Hematopoietic multipotent progenitor cell treated with erythropoietin and hydrocortisone succinate and interleukin-3 and kit ligand, for 4 days (in vitro differentiated cells): ENCODE measurements around the gene BTN3A1.
"Not testable (repeated sequence)": the region's sequence is repeated elsewhere in the genome, so short reads cannot be mapped to it uniquely, and the experiment has no call there.

Experiments used
- DNase-seq: peaks from one replicate; pipeline ENCODE4 v3.0.0-alpha.2; 2015

The BTN3A1 gene

DNA sequence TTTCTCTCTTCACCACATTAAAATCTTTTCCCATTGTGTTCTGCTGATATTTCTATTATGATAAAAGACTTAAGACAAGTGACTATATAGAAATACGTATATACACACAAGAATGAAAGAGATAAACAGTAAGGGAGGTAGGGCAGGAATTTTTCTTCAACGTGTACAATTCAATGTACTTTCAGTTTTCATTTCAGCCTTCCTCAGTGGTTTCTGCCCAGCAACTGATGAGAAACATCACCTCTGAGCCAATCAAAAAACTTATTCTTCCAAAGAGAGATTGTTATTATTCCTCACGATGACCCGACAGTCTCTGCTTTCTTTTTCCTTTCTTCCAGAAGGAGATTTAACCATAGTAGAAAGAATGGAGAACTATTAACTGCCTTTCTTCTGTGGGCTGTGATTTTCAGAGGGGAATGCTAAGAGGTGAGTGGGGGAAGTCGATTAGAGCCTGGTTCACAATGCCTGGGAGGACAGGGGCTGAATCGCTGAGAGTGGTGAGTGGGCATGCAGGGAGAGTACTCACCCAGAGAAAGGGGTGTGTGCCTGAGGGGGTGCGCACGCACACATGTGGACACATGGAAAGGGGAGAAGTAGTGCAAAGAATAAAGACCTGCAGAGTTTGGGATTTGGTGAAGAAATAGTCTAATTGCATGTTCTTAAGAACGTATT lies at the start of gene BTN3A1:
Gene BTN3A1, plus strand, starts transcription at position 289 of the 672 bp plus-strand sequence. CDS start 3,289 bp downstream, outside the sequence.
- peak; percentile 91 for DNase-seq

DNA sequence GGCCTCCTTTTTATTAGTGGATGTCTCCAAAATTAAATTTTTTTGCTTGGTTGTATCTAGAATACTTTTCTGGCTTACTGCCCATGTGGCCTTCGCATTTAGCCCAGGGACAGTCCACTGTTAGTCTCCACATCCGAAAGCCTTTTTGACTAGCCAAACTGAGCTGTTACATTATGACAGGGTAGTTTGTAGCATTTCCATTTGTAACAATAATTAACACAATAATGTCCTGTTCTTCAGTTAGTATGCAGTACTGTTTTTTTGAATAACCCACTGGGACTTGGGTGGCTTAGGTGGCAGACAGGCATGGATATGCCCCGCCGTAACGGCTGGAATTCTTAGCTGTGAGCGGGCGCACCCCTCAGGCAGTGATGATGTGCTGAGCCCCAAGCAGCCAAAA lies 49.8 kb upstream of the BTN3A1 start:
- DNase-seq: no peak

DNA sequence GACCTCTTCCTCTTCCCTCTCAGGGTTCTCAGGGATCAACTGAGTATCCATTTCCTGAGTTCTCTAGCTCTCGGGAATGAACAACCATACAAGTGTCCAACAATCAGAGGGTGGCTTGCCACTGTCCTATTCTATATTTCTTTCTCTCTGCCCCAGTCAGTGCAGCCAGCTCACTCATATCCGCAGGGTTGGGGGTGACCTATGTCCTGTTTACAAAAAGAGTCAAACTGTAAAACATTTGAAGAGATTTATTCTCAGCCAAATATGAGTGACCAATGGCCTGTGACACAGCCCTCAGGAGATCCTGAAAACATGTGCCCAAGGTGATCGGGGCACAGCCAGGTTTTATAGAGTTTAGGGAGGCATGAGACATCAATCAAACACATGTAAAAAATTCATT lies 47.9 kb upstream of the BTN3A1 start:
- no peak for DNase-seq

DNA sequence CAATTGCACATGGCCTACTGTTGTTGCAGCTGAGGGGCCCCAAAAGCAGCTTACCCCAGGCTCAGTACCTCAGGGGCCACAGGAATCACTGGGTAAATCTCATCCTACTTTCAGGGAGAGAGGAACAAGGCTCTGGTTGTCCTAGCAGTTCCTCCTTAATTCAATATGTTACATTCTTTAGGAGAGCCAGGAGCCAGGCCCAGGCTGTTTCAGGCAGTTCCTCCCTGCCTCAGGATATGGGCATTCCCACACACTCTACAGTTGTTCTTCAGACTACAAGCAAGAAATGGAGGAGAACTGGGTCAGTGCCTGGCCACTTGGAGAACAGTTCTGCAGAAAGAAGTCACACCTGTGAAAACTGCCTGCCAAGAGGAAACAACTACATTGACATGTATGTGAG lies 46.7 kb upstream of the BTN3A1 start:
- no peak for DNase-seq

DNA sequence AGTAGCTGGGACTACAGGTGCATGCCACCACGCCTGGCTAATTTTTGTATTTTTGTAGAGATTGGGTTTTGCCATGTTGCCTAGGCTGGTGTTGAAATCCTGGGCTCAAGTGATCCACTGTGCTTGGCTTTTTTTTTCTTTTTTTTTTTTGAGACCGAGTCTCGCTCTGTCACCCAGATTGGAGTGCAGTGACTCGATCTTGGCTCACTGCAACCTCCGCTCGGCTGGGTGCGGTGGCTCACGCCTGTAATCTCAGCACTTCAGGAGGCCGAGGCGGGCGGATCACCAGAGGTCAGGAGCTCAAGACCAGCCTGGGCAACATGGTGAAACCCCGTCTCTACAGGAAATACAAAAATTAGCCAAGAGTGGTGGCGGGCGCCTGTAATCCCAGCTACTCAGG lies 44.5 kb upstream of the BTN3A1 start:
- DNase-seq: not testable (repeated sequence)

DNA sequence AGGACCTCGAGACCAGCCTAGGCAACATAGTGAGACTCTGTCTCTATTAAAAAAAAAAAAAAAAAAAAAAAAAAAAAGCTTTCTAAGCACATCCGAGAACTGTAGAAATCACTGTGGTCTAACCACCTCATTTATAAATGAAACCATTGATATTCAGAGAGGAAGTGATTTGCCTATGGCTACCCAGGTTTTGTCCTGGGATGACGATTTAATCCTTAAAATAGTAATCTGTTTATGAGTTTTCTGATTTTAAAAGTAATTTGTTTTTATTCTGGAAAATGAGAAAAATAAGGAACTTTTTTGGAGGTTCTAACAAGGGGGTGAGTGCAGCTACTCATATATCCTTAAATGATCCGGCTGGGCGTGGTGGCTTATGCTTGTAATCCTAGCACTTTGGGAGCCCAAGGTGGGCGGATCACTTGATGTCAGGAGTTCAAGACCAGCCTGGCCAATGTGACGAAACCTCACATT lies 43.5 kb upstream of the BTN3A1 start:
- no peak for DNase-seq

DNA sequence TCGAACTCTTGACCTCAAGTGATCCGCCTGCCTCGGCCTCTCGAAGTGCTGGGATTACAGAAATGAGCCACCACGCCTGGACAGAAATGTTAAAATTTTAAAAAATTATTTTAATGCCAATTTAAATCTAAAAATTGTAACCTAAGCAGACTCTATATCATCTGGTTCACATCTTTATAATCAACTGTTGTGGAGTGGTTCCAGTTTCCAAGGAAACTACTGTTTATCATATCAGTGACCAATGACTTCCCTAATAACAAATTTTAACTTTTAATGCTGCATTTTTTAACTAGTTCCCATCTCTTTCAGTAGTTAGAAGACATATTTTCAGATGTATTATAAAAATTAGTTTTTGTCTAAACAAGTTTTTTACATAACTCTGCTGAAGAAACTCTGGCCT lies 42.3 kb upstream of the BTN3A1 start:
- no peak for DNase-seq

DNA sequence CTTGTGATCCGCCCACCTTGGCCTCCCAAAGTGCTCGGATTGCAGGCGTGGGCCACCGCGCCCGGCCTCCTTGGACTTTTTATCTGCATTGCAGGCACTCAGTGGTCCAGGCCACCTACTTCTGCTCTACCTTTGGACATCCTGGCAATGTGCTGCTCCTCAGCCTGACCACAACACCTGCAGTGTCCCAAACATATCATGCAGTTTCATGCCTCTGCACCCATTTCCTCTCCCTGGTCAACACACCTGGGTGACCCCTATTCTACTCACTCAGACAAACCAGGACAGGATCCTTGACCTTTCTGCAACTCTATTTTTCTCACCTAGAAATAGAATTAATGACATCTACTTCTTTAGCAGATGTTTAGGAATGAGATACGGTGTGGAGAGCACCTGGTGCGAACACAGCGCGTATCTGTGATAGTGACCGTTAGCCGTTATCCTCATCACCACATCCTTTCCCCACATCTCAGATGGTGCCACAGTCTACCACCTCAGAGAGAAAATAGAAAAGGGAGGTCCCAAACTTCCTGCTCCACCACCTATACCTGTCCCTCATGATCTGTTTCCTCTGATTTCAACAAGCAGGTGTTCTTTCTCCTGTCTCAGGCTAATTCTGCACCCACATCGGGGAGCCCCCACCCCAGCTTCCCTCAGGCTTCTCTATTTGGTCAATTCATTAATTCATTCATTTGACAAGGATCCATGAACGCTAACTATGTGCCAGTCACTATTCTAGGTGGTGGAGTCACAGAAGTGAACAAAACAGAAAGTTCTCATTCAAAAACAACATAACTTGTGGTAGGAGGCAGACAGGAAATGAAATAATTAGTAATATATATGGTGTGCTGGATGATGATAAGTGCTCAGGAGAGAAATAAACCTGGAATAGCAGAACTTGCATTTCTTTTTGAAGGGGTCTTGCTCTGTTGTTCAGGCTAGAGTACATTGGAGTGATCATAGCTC lies 41.3 kb upstream of the BTN3A1 start:
- DNase-seq: no peak

DNA sequence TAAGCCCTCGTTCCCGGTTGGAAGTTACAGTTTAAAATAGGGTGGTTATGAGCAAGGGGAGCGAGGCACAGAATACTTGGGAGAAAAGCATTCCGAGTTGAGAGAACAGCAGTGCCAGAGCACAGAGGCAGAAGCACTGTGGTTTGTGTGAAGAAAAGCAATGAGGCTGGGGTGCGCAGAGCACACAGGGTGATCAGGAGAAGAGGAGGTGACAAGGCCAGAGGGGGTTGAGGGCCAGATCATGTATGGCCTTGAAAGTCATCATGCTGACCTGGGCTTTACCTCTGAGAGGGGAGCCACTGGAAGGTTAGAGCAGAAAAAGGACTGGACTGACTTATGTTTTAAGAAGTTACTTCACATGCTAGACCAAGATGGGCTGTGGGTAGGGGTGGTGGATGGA lies 40.5 kb upstream of the BTN3A1 start:
- DNase-seq: no peak

DNA sequence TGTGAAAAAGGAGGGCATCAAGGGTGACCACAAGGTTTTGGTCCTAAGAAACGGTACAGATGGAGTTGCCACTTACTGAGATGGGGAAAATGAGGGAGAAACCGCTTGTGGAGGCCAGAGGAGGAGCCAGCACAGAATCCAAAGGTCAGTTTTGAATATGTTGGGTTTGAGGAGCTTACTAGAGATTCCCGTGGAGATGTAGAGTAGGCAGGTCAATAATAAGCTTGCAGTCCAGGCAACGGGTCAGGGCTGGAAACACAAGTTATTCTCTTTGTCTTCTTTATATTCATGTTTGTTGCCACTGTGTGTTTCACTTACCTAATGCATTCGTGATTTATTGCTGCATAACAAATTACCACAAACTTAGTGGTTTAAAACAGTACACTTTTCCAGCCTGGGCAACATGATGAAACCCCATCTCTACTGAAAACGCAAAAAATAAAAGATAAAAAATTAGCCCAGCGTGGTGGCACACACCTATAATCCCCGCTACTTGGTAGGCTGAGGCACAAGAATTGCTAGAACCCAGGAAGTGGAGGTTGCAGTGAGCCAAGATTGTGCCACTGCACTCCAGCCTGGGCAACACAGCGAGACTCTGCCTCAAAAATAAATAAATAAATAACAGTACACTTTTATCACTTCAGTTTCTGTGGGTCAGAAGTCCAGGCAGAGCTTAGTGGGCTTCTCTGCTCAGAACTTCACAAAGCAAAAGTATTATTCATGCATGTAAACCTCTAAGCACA lies 39.8 kb upstream of the BTN3A1 start:
- DNase-seq: no peak

DNA sequence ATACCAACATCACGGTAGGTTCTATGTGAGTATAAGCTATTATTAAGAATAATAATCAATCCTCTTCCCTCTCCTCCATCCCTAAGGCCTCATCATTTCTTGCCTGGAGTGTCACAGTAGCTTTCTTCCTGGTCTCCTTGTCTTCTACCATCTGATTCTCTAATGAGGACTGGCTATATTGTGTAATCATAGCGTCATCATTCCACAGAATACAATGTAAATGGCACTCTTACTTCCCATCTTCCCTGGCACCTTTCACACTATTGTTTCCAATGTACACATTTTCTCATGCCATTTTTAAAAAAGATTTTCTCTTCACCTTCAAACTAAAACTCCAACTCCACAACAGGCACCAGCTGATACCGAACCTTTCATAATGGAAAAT lies 39.2 kb upstream of the BTN3A1 start:
- DNase-seq: no peak

DNA sequence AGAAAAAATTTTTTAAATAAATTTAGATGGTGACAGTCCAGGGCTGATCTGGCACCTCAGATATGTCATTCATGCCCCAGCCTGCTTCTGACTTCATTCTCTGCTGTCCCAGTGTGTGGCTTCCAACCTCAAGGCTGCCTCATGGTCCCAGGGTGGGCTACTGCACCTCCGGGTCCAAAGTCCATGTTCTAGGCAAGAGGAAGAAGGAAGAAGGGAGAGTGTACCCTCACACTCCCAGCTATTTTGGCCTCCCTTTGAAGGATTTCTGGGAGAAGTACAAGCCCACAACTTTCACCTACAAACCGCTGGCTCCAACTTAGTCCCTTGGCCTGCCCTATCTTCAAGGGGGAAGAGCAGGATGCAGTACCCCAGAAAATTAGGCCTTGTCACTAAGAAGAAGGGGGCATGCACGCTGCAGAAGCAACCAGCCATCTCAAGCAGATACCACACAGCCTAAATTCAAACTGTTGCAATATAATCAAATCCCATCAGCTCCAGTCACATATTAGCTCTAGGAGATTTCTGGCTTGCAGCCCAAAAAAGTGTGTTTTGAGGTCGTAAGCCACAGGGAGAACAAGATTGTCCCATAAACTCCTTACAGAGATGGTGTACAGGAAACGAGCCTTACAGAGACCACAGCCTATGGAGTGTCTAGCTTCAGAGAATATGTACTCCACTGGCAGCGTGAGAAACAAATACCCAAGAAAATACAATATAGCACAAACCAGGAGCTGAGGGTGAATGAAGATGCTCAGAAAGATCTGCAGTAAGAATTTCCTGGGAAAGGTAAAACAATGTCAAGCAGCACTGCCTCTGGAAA lies 38.0 kb upstream of the BTN3A1 start:
- peak; percentile 48 for DNase-seq

DNA sequence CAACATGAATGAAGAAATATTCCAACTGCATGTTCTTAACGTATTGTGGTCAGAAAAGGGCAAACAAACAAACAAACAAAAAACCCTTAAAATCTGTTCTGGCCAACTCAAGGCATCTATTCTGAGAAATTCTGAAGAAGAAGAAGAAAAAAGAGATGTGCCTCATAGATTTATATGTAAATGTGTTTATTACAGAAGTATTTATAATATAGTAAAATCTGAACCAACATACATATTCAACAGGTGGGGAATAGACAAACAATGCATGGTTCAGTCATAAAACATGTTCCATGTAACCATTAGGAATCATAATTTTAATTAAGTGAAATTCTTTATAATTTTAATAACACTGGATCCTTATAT lies 36.5 kb upstream of the BTN3A1 start:
- no peak for DNase-seq

DNA sequence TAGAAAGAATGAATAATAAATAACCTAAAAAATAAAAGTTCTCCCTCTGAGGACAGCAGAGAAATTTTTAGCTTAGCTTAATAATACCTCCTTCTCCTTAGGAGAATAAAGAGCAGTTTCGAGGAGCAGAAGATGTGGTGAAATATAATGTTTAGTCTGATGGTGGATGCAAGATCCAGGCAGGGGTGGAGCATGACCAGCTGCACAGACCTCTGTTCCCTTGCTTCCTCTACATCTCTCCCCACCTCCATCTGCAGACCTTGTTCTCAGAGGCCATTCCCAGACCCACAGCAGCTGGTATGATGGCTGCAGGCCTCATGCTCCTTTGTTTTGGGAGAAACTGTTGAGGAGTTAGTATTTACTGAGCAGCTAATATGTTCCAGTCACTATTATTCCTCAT lies 35.6 kb upstream of the BTN3A1 start:
- peak; percentile 60 for DNase-seq

DNA sequence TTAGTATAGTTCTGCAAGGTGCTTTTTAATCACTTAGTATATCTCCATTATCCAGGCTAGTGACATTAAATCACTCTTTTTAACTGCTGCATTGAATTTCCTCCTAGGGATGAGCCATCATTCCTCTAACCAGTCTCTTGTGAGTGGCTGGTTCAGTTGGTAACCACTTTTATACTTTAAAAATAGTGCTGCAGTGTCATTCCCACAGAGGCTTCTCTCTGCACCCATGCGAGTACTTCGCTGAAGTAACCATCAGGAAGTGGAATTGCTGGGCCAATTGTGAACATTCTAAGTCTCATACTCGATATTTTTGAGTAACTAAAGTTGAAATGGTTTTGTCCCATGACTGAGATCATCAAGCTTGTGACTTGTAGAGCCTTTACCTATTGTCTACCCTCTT lies 35.0 kb upstream of the BTN3A1 start:
- peak; percentile 41 for DNase-seq

DNA sequence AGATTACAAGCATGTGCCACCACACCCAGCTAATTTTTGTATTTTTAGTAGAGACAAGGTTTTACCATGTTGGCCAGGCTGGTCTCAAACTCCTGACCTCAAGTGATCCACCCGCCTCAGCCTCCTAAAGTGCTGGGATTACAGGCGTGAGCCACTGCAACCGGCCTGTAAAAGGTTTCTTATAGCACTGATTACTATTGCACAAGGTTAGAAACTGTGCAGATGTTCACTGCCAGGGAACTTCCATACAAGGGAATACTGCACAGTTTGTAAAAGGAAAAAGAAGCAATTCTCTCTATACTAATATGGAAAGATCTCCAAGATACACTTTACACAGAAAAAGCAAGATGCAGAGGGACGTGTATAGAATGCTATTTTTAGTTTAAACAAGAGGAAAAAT lies 30.3 kb upstream of the BTN3A1 start:
- not testable (repeated sequence) for DNase-seq

DNA sequence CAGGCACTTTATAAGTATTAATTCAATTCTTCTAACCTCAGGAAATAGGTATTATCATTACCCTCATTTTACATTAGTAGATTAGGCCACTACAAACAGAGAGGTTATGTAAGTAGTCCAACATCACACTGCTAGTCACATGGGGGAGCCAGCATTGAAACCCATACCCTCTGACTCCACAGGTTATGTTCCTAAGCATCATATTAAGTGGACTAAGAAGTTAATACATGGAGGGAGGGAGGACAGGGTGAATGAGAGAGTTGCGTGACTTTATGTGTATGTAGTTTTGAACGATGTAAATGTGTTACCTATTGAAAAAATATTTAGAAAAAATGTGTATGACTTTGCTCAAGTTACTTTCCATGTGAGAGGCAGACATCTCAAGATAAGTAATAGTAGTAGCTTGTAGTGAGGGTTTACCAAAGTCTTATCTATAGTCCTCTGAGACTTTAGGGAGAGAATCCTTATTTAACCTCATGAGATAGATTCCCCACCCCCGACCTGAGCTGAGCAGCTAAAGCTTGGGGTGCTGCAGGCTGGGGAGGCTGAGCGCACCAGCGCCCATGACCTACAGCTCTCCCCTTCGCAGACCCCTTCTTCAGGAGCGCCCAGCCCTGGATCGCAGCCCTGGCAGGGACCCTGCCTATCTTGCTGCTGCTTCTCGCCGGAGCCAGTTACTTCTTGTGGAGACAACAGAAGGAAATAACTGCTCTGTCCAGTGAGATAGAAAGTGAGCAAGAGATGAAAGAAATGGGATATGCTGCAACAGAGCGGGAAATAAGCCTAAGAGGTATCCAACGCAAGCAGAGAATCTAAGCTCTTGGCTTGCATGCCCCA lies 29.5 kb upstream of the BTN3A1 start:
- peak; percentile 77 for DNase-seq

DNA sequence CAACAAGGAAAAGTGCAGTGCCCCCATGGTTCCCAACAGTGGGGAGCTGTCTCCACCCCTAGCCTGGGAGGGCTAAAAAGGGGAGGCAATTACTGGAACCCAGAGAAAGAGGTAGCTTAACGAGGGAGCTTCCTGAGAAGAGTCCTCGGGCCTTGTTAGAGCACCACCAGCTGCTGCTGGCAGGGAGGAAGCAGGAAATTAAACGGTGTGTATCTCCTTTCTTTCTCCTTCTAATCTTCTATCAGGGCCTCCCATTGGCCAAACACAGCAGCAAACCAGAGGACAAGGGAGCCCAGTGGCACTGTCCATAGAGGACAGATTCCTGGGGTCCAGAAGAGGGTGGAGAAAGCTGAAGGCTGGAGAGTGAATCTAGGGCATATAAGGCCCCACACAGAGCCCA lies 26.8 kb upstream of the BTN3A1 start:
- DNase-seq: no peak

DNA sequence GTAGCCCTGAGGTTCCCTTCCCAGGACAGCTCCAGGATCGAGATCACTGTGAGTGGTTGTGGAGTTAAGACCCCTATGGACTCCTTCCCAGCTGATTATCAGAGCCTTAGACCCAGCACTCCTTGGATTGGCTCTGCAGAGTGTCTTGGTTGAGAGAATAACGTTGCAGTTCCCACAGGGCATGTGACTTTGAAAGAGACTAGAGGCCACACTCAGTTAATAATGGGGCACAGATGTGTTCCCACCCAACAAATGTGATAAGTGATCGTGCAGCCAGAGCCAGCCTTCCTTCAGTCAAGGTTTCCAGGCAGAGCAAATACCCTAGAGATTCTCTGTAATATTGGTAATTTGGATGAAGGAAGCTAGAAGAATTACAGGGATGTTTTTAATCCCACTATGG lies 24.4 kb upstream of the BTN3A1 start:
- no peak for DNase-seq

DNA sequence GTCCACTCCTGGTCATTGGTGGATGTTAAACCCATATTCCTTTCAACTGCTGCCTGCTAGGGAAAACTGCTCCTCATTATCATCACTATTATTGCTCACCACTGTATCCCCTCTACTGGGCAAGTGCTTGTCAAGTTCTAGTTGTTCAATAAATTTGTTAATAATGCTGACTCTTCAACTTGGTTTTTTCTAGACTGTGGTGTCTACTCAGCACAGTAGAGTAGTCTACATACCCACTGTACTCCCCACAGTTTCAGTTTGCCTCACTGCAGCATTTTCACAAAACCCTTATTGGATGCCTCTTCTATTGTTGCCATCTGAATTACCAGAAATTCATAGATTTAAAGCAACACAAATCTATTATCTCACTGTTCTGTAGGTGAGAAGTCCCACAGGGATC lies 23.9 kb upstream of the BTN3A1 start:
- DNase-seq: not testable (repeated sequence)

DNA sequence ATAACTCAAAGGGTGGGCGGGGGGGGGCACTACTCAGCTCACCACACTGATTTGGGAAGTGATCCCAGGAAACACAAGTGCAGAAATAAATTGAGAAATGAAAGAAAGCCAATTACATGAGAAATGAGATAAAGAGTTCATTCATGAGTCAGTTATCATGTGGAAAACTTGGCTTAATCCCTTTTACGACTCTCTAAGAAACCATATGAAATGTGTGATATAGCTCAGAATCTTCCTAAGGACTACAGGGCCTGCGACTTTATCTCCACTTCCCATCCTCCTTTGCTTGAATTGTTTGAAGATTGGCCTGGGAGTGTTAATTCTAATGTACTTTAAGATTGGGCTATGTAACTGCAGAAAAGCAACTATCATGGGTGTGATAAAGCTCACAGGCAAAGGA lies 22.8 kb upstream of the BTN3A1 start:
- DNase-seq: peak; percentile 47

DNA sequence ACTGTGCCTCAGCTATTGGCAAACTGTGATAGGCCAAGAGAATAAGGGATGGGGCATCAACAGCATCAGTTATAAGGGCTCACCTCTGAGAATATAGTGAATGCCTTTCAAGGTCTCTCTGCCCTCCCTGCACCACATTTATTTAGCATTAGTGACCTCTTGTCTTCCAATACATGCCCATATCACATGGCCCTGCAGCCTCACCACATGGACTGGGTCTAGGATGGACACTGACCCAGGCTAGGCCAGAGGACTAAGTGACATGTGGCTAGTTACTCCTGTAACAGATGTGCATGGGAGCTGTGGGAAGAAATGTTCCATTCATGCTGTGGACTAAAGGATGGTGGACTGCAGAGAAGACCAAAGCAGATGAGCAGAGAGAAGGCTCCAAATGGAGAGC lies 22.3 kb upstream of the BTN3A1 start:
- no peak for DNase-seq
